CD1c-positive myeloid dendritic cell (primary cell): Measurements from ENCODE around the gene TMEM184A.

ENCODE experiments used
- DNase-seq: peaks from one replicate; pipeline ENCODE4 v3.0.0-alpha.2; 2016; ENCODE audit errors: extremely low spot score

The TMEM184A gene

DNA sequence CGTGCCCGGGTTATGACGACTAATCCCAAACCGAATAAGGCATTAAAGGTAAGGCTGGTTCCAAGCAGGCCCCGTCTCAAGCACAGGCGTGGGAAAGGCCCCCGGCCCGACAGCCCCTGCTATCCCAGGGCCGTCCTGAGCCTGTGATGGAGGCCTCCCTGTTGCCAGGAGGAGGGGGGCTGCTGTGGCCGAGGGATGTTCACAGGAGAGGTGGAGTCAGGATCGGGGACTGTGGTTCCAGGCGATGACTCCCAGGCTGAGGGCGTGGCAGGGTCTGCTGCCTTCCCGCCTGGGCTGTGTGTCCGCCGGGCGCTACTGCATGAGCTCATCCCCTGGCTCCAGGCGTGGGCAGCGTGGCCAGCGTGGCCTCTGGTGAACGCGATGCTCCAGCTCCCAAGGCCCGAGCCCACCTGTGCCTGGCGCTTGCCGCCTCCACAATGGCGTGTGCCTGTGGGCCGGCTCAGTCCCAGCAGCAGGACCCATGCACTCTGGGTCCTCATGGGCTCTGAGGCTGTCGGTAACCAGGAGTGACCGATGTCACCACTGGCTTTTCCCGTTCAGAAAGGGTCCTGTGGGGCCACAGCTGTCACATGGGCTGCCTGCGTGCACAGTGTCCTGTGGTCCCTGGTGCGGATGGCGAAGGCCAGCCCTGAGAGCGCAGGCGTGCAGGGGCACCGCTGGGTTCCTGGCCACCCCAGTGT lies 16.7 kb downstream of the TMEM184A start:
- DNase-seq, result no peak

DNA sequence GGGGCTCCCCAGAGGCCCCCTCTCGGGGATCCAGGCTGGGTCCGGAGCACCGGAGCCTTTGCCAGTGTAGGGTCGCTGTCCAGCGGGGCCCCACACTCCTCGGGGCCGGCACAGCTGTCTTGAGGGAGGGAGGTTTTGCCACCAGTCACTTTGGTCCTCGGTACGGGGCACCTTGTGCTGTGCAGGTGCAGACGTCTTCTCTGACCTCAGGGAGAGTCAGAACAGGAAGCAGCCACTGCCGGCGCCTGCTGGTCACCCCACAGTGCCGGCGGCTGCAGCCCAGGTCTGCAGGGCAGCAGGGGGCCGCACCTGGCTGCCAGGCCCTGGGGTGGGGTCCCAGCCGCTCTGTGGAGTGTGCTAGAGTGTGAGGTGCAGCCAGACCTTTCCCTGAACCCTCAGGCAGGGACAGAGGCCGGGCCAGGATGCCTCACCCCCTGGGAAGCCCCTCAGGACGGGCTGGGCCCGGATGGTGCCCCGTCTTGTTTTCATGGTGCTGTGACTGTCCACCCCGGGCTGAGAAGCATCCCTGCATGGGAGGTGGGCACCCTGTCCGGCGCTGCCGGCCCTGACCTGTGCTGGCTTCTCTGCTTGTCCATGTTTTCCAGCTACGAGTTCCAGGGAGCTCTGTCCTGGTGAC lies 17.3 kb downstream of the TMEM184A start:
- no peak for DNase-seq

DNA sequence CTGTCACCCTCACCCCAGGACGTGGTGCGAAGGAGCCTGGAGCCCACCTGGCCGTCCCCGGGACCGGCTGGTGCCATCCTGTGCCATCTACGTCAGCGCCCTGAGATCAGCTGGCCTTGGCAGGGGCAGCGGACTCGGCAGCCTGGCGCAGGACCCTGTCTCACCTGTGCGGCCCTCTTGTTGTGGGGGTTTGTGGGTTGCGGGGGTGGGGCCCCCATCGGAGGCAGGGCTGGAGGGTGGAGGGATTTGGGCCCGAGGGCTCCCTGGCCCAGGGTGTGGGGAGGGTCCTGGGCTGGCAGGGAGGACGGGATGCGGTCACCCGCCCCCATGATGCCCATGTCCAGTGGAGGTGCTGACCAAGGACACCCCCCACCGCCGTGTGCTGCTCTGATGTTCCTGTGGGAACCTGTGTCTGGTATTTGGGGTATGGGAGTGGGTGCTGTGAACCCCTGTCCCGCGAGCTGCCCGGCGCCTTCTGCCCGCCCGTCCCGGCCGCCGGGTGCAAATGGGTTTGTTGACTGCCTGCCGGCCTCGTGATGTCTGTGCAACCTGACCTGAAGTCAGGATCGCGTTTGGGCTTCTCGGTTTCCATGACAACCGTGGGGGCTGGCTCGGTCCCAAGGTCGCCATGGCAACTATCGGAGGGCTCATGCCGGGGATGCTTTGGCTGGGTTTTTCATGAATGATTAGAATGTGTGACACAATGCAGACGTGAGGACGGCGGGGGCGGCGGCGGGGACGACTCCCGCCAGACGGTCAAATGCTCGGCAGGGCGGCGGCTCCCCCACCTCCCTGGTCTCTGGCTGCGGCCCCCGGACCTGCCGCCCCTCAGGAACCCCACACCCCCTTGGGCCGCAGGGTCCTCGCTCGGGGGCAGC lies 18.2 kb downstream of the TMEM184A start:
- DNase-seq, result no peak

DNA sequence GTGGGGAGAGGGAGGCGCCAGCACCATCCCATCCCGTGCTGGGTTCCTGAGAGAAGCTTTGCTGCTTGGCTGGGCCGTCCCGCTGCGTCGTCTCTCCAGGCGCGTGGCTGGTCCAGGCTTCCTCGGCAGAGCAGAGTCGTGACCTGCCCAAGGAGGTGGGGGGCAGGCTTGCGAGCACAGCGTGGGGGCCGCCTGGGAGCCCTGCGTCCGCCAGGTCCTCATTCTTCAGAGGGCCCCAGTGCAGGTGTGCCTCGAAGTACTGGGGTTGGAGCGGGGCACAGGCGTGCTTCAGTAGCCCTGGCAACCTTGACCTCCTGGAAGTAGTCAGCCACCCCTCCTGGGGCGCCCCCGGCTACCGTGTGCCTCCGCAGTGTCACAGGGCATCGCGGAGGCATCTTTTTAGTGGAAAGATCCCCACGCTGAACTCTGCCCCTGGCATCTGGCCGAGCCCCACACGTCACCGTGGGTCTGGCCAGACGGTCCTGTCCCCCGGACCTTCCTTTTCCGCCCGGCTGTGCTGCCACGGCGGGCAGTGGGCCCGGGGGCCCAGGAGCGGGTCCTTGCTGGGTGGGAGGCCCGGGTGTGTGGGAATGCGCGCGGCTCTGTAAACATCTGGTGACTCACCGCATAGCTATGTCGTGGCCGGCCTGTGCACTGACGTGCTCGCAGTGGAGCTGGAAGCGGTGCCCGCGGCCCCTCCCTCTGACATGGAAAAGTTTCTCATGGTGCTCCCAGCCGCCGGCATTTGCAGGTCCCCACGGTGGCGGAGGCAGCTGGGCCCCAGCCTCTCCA lies 19.1 kb downstream of the TMEM184A start:
- DNase-seq, result no peak

DNA sequence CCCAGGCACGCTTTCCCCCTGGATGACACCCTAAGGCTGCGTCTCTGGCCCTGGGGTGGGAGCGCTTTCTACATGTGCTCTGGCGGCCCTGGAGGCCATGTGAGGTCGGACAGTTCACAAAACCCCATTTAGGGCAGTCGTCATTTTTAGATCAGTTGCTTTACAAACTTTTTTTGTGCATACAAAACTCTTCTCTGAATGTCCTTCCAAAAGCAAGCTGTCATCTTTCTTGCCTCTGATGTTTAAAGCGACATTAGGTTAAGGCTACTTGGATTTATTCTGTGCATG lies 19.6 kb downstream of the TMEM184A start:
- DNase-seq, result no peak

DNA sequence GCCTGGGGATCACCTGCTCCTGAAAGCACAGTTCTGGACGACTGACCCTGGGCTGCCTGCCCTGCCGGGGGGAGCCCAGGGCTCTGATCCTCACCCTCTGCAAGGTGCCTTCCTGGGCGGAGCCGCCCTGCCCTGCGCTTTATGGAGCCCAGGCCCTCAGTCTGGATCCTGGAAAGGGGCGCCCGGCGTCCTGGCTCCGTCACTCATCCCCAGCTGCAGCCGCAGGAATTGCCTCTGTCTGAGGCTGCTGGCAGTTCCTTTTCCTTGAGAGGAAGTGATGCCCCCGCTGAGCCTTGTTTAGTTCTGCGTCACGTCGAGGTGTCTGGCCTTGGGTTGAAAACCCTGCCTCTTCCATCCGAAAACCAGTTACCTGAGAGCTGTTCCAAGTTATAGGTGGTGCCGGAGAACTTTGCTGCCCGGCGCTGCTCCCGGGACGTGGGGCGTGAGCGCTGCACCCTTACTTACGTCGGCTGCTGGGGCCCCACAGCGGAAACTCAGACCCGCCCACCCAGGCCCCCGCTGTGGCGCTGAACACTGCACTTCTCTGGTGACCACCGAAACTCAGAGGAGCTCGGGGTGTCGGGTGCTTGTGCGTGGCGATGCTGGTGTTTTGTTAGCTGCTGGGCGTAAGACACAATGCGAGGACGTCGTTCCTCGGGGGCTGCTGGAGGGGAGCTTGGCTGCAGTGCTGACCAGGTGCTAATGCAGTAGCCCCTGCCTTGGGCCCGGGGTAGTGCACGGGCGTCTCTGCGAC lies 20.1 kb downstream of the TMEM184A start:
- DNase-seq, result peak; percentile 68

DNA sequence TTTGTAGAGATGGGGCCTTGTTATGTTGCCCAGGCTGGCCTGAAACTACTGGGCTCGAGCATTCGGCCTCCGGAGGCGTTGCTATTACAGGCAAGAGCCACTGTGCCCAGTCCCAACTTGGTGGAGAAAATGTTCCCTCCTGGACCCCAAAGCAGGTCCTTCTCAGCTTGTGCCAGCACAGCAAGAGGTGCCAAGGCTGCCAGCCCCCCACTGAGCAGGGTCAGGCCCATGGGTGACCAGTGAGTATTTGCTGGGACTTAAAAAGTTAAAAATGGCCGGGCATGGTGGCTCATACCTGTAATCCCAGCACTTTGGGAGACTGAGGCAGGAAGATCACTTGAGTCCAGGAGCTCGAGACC lies 20.9 kb downstream of the TMEM184A start:
- no peak for DNase-seq

DNA sequence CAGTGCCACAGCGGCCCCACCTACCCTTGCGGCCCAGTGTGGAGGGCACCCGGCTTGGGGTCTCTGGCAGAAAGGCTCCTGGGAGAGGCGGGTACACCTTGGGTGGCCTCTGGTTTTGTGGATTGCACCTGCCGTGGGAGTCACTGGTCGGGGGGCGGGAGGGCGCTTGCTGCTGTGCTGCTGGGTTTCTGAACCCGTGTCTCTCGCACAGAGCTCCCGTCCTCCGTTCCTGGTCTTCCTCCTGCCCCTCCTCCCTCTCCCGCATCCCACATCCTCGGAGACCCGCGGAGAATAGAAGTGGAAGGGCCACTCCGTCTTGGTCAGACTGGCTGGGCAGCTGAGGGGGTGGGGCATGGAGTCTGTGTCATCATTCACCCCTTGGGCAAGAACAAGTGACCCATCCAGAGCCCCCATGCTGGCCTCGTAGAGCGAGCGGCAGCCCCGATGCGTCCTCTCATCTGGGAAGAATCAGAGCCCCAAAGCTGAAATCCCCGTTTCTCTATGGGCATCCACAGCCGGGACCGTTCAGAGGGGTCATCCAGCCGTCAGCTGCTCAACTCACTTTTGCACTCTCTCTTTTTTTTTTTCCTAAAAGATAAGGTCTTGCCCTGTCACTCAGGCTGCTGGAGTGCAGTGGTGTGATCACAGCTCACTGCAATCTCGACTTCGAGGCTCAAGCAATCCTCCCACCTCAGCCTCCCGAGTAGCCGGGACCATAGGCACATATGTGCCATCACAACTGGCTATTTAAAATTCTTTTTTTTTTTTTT lies 21.5 kb downstream of the TMEM184A start:
- no peak for DNase-seq

DNA sequence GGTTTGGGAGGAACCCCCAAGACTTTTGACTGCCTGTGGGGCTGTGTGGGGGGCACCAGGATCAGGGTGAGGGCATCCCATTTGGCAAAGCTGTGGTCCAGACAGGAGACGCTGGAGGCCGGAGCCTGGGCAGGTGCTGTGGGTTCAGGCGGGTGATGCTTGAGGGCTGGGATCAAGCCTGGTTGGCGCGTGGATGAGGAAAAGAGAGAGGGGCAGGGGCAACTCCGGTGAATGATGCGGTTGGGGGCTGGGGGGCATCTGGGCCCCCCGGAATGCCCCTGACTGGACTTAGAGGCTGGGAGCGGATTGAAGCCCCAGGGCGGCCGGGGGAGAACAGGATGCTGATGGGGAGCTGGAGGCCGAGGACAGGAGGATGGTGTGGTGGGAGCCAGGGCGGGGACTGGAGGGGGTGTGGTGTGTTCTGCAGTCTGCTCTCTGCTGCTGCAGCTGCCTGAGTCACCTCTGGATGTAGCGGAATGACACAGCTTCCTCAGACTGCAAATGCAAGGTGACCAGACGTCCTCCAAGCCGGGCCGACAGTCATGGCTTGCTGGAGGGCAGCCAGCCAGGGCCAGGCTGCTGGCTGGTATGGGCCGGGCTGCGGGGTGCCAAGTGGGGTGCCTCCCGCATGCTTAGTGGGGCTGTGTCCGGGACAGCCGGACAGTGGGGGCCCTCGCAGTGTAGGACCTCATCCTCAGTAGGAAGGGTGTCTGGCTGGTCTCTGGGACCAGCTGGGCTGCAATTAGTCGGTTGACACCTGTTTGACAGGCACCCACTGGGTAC lies 22.3 kb downstream of the TMEM184A start:
- peak; percentile 88 for DNase-seq

DNA sequence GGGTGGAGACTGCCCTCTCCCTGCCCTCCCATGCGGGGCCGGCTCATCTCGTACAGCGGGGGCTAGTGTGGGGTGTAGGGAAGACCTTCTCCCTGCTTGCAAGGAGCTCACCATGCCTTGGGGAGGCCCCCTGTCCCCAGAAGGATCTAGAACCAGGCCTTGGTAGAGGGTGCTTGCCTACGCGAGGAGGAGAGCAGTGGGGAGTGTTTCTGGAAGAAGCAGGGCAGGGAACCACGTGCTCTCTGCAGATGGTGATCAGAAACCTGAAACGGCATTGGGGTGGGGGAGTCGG lies 22.8 kb downstream of the TMEM184A start:
- DNase-seq, result no peak

DNA sequence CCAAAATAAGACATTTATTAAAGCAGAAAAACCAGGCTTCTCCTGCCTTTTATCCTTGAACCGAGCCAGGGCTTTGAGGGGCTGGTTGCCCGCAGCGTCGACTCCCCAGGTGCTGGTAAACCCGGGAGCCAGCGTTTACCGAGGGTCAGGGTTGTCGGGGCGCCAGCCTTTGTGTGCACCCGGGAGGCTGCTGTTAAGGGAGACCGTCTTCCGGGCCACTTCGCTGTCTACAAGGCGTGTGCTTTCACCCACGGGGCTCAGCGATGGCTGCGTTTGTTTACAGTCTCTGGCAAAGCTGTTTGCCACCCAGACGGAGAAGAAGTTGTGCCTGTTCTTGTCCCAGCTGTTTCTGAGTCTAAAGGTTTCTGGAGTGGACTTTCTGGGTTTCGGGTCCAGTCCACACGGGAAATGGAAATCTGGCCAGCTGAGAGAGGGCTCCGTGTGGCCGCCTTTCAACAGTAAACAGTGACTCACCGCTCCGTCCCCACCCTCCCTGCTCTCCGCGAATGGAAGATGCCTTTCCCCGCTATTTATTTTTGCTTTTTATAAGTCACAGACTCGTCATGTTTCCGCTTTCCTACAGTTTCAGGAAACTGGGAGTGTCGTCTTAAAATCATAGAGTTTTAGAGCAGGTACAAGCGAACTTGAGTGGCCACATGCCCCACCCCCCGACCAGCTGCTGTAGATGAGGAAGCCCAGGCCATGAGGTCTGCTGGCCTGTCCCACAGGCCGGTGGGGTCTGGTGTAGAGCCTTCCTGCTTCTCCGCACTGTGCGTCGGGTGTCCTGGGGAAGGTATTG lies 23.4 kb downstream of the TMEM184A start:
- peak; percentile 95 for DNase-seq

DNA sequence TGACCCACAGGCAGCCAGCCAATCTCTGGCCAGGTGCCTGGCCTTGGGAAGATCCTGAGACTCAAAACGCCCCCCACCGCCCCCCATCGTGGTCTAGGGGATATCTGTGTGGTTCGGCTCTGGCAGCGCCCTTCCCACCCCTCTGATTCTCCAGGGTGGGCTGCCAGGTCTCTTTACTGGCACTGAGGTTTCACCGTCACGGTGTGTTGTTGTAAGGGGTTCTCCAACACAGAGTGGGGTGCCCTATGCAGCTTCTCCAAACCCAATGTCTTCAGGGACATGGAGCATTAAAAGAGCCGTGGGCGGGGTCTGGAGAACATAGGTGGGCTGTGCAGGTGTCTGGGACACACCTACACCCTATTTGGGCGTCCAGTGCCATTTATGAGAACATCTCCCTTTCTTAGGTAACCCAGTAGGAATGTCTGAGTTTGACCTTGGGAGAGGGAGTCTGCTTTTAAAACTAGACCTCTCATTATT lies 24.0 kb downstream of the TMEM184A start:
- peak; percentile 24 for DNase-seq

DNA sequence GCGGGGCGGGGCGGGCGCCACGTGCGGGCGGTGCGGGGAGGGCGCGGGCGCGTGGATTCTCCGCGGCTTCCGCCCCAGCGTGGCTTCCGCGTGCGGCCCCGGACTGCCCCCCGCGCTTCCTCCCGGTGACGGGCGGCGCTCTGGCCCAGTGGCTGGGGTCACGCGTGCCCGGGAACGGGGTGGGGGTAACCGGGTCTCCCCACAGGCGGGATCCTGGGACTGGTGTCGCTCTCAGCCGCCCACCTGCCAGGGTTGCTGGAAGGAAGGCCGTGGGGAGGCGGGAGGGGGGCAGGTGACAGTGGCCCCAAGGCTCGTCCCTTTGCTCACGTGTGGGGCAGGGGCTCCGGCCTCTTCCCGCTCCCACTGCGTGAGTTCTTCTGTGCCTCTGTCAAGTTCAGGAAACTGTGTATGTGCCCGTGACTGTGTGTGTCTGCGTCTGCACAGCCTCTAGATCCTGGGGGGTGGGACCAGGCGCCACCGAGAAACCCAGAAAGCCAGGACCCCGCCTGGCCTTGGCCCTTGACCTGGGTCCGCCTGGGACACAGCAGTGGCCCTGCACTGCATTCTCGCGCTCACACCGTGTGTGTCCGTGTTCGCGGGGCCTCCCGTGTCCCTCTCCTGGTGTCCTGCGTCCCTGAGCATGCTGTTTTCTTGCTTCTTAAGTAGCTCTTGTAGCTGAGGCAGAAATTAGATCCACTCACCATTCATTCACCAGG lies 24.6 kb downstream of the TMEM184A start:
- peak; percentile 54 for DNase-seq

DNA sequence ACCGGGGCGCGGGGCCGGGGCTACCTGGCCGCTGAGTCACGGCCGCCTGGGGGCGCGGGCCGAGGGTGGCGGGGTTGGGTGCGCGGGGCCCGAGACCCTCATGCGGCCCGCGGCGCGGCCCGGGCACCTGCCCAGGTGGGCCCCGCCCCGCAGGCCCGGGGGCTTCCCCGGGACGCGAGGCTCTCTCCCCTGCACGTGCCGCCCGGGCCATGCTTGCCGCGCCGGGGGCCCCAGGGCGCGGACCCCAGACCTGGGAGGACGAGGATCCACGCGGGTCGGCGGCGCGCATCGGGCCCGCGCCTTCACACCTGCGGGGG lies 25.1 kb downstream of the TMEM184A start:
- DNase-seq, result no peak

DNA sequence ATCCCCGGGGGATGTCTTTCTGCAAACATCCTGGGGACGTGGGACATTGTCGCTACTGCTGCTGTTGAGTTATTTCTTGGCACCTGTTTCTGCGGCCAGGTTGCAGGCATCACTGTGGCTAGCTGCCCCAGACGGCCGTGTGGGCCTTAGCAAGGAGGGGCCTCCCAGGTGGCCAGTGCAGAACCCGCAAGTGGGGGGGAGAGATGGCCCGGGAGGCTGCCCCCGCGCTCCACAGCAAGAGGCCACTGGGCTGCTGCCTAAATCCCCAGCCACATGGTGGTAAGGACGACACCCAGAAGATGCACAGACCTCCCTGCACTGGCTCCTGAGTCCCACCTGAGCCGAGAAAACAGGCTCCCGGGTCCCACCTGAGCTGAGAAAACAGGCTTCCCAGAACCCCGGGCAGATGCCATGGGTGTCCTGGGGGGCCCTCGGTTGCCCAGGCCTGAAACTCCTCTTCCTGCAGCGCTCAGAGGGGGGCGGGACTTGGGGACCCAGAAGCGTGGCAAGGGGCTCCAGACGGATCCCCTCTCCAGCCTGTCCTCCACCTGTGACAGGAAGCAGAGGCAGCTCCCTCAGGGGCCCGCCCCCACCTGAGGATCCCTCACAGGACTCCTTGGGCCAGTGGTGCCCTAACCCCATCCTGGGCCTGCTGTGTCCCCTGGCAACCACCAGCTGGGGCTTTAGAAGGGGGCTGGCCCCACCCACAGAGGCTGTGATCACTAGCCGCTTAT lies 26.5 kb downstream of the TMEM184A start:
- no peak for DNase-seq

DNA sequence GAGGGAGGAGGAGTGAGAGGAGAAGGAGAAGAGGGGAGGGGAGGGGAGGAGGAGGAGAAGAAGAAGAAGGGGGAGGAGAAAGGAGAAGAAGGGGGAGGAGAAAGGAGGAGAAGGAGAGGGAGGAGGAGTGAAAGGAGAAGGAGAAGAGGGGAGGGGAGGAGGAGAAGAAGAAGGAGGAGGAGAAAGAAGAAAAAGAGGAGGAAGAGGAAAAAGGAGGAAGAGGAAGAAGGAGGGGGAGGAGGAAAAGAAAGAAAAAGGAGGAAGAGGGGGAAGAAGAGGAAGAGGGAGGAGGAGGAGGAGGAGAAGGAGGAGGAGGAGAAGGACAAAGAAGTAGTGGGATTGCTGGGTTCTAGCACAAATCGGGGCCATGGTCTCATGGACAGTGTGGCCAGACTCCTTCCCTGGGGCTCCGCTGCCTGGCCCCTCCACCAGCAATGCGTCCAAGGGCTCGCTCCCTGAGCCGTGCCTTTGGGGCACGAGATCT lies 29.7 kb downstream of the TMEM184A start:
- no peak for DNase-seq

DNA sequence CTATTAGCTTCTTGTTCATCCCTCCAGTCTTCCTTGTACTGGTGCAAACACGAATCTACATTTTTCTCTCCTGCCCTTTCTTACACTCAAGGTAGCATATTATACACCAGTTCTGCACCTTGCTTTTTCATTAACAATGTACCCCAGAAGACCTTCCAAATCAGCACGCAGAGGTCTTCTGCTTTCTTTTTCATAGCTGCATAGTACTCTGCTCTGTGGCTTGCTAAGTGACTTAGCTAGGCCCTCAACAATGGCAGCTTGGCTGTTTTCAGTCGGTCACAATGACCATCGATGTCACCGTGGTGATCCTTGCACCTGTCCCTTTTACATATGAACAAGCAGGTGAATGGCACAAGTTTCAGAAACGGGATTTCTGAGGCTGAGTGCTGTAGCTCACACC lies 30.6 kb downstream of the TMEM184A start:
- DNase-seq, result no peak

DNA sequence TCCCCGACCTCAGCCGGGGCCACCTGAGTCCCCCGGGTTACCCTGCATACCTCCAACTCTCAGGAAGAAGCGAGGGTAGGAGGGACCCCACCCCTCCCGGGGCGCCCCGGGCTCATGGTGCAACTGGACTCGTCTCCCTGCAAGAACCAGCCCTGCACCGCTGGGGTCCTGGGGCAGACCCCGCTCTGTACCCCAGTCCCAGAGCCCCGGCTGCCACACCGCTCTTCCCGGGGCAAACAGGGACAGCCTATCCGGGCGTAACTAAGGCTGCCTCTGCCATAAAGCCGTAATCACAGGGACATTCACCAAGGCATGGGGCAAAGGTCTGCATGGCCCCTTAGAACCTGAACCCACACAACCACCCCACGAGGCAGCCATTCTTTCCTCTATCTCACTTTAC lies 32.2 kb downstream of the TMEM184A start:
- DNase-seq, result no peak
